GM12874 (cell line): Measurements from ENCODE around the gene MAIP1.

Source experiments
- TF ChIP-seq, protein P1 (sequence below): IDR thresholded peaks from 2 replicates; pipeline ENCODE4 v1.5.1; 2011; ENCODE audit warnings: low read depth, mild to moderate bottlenecking, control low read depth, low read length, moderate library complexity; ENCODE audit not compliant: insufficient read depth

MAIP1 gene

DNA sequence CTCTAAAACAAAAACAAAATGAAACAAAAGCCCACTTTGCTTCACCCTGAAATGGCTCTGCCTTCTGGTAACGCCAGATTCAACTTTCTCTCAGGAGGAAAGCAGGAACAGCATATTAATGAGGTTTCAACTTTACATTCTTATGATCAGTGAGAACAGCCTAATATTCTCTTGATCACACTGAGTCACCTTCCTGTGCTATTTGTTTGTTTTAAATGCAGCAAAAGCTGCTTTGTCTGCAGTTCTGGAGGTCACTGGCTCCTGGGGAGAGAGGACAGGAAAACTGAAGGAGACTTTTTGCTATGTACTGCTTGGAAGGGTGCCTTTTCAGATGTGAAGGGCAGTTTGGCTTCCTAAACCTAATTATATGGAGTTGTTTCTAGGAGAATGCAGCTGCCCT lies 48.1 kb downstream of the MAIP1 start:
- TF ChIP-seq, protein P1, sequence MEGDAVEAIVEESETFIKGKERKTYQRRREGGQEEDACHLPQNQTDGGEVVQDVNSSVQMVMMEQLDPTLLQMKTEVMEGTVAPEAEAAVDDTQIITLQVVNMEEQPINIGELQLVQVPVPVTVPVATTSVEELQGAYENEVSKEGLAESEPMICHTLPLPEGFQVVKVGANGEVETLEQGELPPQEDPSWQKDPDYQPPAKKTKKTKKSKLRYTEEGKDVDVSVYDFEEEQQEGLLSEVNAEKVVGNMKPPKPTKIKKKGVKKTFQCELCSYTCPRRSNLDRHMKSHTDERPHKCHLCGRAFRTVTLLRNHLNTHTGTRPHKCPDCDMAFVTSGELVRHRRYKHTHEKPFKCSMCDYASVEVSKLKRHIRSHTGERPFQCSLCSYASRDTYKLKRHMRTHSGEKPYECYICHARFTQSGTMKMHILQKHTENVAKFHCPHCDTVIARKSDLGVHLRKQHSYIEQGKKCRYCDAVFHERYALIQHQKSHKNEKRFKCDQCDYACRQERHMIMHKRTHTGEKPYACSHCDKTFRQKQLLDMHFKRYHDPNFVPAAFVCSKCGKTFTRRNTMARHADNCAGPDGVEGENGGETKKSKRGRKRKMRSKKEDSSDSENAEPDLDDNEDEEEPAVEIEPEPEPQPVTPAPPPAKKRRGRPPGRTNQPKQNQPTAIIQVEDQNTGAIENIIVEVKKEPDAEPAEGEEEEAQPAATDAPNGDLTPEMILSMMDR = no peak

DNA sequence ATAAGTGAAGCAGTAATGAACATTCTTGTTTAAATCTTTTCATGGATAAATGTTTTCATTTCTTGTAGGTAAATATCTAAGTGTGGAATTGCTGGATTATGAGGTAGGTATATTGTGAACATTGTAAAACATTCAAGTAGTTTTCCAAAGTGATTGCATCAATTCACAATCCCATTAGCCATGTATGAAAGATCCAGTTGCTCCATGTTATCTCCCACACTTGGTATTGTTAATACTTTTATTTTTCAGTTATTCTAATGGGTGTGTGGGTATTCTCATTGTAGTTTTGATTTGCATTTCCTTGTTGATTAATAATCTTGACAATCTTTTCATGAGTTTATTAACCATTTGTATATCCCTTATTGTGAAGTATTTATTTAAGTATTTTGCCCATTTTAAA lies 50.3 kb downstream of the MAIP1 start:
- TF ChIP-seq, protein P1 = no peak

DNA sequence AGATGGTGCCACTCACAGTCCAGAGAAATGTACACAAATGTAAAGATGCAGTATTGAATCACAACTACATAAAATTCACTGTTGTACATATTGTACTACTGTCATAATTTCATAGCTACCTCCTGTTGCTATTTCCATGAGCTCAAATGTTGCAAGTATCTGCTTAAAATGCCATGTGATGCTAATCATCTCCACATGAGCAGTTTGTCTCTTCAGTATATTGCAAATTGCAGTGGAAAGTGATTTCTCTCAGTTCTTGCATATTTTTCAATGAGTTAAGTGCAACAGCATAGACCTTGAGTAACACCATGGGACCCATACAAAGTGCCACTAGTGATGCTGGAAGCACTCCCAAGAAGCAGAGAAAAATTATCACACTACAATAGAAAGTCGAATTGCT lies 51.9 kb downstream of the MAIP1 start:
- TF ChIP-seq, protein P1 = no peak

DNA sequence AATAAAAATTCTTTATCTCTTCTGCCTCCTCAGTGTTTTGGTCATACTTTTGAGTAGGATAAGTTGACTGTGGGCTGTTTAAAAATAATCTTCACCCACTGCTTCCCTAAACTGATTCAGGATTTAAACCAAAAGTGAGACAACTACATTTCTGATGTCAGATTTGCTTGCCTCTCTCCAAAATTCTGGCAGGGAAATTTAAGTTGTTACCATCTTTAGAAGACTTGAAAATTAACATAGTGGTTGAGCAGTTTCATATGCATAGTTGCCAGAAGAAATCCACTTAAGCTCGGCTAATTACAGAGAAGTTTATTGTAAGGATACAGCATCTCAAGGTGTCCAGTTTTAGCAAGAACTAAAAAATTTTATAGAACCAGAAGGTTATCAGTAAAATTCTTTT lies 57.0 kb downstream of the MAIP1 start:
- TF ChIP-seq, protein P1 = no peak
